ENCODE results near the gene DGCR6L. TPM values are rescaled to one million over a fixed set of nuclear protein-coding genes. Genes with fewer than 3 reads are reported as not detected.
"Not testable (repeated sequence)": the region's sequence is repeated elsewhere in the genome, so short reads cannot be mapped to it uniquely, and the experiment has no call there.

The DGCR6L gene
- total RNA-seq, 2 experiments from 2014 or later: 22.5 to 37.8 TPM

DNA sequence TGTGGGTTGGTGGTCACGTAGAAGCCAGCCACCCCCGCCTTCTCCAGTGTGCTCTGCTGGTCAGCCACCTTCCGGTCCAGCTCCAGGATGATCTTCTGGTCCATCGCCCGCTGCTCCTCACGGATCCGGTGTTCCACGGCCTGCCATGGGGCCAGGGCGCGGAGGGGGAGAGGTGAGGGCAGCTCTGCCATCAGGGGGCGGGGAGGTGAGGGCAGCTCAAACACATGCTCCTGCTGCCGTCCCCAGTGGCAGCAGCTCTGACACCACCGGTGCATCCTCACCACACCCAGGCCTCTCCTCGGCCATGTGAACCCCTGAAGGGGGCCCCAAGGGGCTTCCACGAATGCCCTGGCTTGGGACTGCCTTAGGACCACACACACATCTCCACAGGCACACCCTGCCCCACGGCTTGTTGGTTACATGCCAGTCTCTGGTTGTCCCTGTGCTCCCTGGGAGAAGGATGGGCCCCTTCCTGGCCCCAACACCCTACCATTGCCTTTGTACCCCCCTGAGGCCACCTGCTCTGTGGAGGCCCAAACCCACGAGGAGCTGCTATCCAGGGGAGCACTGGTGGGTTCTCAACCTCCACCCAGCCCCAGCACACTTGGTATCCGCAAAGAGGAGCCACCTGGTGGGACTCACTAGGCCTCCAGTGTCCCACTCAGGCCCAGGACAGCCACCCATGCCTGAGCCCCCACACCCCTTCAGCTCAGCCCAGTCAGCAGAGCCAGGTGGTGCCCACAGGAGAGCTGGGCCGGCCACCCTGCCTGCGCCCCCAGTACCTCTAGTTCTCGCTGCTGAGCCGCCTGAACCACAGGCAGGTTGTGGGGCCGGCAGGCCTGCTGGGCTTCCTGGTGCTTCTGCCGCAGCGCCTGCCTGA, 4.3 kb downstream of the DGCR6L start:
- 0 out of 2 replicates have a peak, but pooled peaks cover 6% of the 10 kb centered on the region for H4K20me1 ChIP-seq (ENCODE audit: insufficient read depth, low read length)
- no peaks in the 10 kb centered on the region for H3K36me3 ChIP-seq (ENCODE audit: insufficient read depth, low read length)
- H2AFZ ChIP-seq (ENCODE audit: low read length): no peak overlapping the region
- no peaks in the 10 kb centered on the region for H3K79me2 ChIP-seq (ENCODE audit: insufficient read depth, low read depth, low read length)
- peaks cover 17% of the 10 kb centered on the region for H3K4me1 ChIP-seq (ENCODE audit: insufficient read depth, low read length, poor library complexity, severe bottlenecking)
- DNase-seq (ENCODE audit: low spot score): no peak
- H3K9me2 ChIP-seq (ENCODE audit: insufficient read depth, low read length): no peaks in the 10 kb centered on the region
- H3K4me2 ChIP-seq (ENCODE audit: low read length): no peak overlapping the region
- no peak overlapping the region for H3K27ac ChIP-seq (ENCODE audit: low read depth, low read length, poor library complexity, severe bottlenecking)
- no TSS peak for BruUV-seq (replicated peaks)
- ChIA-PET POLR2A (no interaction called here), CTCF (ENCODE audit: unreplicated experiment) (no interaction called here)
- H3K4me3 ChIP-seq (ENCODE audit: low read depth, low read length, poor library complexity, severe bottlenecking): no peak overlapping the region
- intact Hi-C loops (cut with micrococcal nuclease; ENCODE audit: unreplicated experiment): no loop called here
- TF ChIP-seq, protein P1, sequence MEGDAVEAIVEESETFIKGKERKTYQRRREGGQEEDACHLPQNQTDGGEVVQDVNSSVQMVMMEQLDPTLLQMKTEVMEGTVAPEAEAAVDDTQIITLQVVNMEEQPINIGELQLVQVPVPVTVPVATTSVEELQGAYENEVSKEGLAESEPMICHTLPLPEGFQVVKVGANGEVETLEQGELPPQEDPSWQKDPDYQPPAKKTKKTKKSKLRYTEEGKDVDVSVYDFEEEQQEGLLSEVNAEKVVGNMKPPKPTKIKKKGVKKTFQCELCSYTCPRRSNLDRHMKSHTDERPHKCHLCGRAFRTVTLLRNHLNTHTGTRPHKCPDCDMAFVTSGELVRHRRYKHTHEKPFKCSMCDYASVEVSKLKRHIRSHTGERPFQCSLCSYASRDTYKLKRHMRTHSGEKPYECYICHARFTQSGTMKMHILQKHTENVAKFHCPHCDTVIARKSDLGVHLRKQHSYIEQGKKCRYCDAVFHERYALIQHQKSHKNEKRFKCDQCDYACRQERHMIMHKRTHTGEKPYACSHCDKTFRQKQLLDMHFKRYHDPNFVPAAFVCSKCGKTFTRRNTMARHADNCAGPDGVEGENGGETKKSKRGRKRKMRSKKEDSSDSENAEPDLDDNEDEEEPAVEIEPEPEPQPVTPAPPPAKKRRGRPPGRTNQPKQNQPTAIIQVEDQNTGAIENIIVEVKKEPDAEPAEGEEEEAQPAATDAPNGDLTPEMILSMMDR (conservative IDR thresholded peaks at IDR 0.05; ENCODE audit: low read length): no peak
- TF ChIP-seq EZH2phosphoT487 (IDR thresholded peaks at IDR 0.05; ENCODE audit: borderline replicate concordance, low read depth, low read length): no peak
- H3K9me3 ChIP-seq (ENCODE audit: low read length): no peaks in the 10 kb centered on the region

DNA sequence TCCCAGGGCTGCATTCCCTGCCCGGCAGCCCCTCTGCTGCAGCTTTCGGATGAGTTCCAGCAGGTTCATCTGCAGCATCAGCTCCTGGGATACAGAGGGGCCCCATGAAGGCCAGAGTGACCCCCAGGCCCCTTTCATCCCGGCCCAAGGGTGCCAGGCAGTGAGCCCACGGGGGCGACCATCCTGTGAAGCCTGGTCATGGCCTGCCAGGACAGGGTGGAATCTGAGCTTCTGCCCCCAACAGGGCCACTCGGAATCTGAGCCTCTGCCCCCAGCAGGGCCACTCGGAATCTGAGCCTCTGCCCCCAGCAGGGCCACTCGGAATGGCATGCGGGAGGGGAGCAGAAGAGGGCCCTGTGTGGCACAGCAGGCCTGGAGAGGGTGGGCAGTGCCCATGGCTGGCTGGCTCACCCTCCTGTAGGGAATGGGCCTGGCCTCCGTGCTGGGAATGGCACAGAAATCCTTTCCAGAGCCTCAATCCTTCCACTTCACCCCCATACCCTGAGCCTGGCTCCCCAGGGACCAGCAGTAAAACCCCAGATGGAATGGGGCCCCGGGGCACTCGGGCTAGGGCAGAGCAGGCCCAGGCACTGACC, 5.0 kb downstream of the DGCR6L start:
- H3K9me3 ChIP-seq (ENCODE audit: low read length); H3K36me3 ChIP-seq (ENCODE audit: insufficient read depth, low read length); H4K20me1 ChIP-seq (ENCODE audit: insufficient read depth, low read length); BruUV-seq (replicated peaks); intact Hi-C loops (cut with micrococcal nuclease; ENCODE audit: unreplicated experiment); H2AFZ ChIP-seq (ENCODE audit: low read length); H3K4me3 ChIP-seq (ENCODE audit: low read depth, low read length, poor library complexity, severe bottlenecking); CTCF ChIA-PET (ENCODE audit: unreplicated experiment); H3K9me2 ChIP-seq (ENCODE audit: insufficient read depth, low read length); H3K4me2 ChIP-seq (ENCODE audit: low read length); POLR2A ChIA-PET; DNase-seq (ENCODE audit: low spot score); H3K79me2 ChIP-seq (ENCODE audit: insufficient read depth, low read depth, low read length); H3K27ac ChIP-seq (ENCODE audit: low read depth, low read length, poor library complexity, severe bottlenecking): not testable (repeated sequence)
- peaks cover 15% of the 10 kb centered on the region for H3K4me1 ChIP-seq (ENCODE audit: insufficient read depth, low read length, poor library complexity, severe bottlenecking)

- H3K4me1 ChIP-seq (ENCODE audit: insufficient read depth, low read length, poor library complexity, severe bottlenecking): peaks cover 15% of the 10 kb centered on the region
- H3K36me3 ChIP-seq (ENCODE audit: insufficient read depth, low read length); intact Hi-C loops (cut with micrococcal nuclease; ENCODE audit: unreplicated experiment); H3K79me2 ChIP-seq (ENCODE audit: insufficient read depth, low read depth, low read length); H3K27ac ChIP-seq (ENCODE audit: low read depth, low read length, poor library complexity, severe bottlenecking); H3K4me3 ChIP-seq (ENCODE audit: low read depth, low read length, poor library complexity, severe bottlenecking); H2AFZ ChIP-seq (ENCODE audit: low read length); H3K4me2 ChIP-seq (ENCODE audit: low read length); H3K9me3 ChIP-seq (ENCODE audit: low read length); CTCF ChIA-PET (ENCODE audit: unreplicated experiment); H4K20me1 ChIP-seq (ENCODE audit: insufficient read depth, low read length); DNase-seq (ENCODE audit: low spot score); BruUV-seq (replicated peaks); H3K9me2 ChIP-seq (ENCODE audit: insufficient read depth, low read length); POLR2A ChIA-PET: not testable (repeated sequence)
Observed at GRCh38 chr22:20314206-20314605, 5.7 kb downstream of the DGCR6L start.

DNA sequence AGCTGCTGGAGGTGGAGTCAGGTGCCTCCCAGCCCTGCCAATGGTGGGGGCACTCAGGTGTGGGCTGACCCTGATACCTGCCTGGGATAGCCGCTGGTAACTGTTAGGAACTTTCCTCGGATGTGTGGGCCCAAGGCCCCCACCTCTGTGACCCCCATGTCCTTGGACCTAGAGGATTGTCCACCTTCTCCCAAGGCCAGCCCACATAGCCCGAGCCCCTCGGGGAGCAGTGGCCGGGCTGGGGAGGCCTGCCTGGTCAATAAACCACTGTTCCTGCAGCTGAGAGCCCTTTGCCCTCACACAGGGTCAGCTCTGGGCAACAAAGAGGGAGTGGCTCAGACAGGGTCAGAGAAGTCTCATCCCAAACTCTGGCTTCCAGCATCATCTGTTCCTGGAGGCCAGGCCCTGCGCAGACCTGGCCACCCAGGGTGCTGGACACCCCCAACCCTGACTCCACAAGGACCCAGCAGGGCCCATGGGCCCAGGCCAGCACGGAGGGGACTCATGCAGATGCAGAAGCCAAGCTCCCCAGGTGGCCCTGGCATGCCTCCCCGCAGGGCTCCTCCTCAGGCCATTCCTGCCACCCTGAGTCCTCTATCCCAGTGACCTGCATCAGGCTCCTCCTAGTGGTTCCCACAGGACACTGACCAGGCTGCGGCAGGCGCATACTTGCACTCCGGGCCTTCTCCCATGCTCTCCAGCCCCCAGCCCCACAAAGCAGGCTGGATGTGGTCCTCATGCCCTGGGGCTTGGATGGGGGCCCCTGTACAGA, 6.4 kb downstream of the DGCR6L start:
- H3K4me3 ChIP-seq (ENCODE audit: low read depth, low read length, poor library complexity, severe bottlenecking); CTCF ChIA-PET (ENCODE audit: unreplicated experiment); BruUV-seq (replicated peaks); H3K27ac ChIP-seq (ENCODE audit: low read depth, low read length, poor library complexity, severe bottlenecking); intact Hi-C loops (cut with micrococcal nuclease; ENCODE audit: unreplicated experiment); H3K9me3 ChIP-seq (ENCODE audit: low read length); H3K79me2 ChIP-seq (ENCODE audit: insufficient read depth, low read depth, low read length); H3K4me2 ChIP-seq (ENCODE audit: low read length); H3K9me2 ChIP-seq (ENCODE audit: insufficient read depth, low read length); H2AFZ ChIP-seq (ENCODE audit: low read length); H4K20me1 ChIP-seq (ENCODE audit: insufficient read depth, low read length); POLR2A ChIA-PET; H3K4me1 ChIP-seq (ENCODE audit: insufficient read depth, low read length, poor library complexity, severe bottlenecking); H3K36me3 ChIP-seq (ENCODE audit: insufficient read depth, low read length); DNase-seq (ENCODE audit: low spot score): not testable (repeated sequence)

All from OCI-LY7 (cell line).